ENCODE measurements around the gene SPPL3. TPM values are rescaled to one million over a fixed set of nuclear protein-coding genes. Genes with fewer than 3 reads are reported as not detected.

Gene SPPL3
- total RNA-seq, 1 experiment from 2014 or later = 51.1 TPM

GRCh38 chr12:120941846-120942405 is 37.8 kb upstream of the SPPL3 start:
- H3K36me3 ChIP-seq (ENCODE audit: control insufficient read depth, insufficient read depth, low read length) = no peaks in the 10 kb centered on the region
- ATAC-seq (no peak), DNase-seq (ENCODE audit: low read depth, low spot score) (no peak)
- no TSS peak for BruUV-seq (replicated peaks)
- no peaks in the 10 kb centered on the region for H3K9me3 ChIP-seq (ENCODE audit: control insufficient read depth, insufficient read depth, low read depth, low read length)
- ChIA-PET CTCF (no interaction called here), POLR2A (no interaction called here)
- H3K27me3 ChIP-seq (ENCODE audit: control insufficient read depth, insufficient read depth, low read length) = no peaks in the 10 kb centered on the region
- H3K4me3 ChIP-seq (ENCODE audit: low read depth in 2 of 2, low read length in 2 of 2) = no peak overlapping the region
- H3K27ac ChIP-seq (ENCODE audit: low read length) = no peak overlapping the region
- intact Hi-C loops (cut with micrococcal nuclease; ENCODE audit: unreplicated experiment) = no loop called here
- in situ Hi-C loops (cut with HindIII; ENCODE audit: low pct_unique_long_range_greater_than_20kb, low sequenced_read_pairs) = no loop called here
- TF ChIP-seq REST (IDR thresholded peaks at IDR 0.05; ENCODE audit: insufficient read depth in 1 of 2, low read depth in 2 of 2, low read length in 1 of 2) (no peak), CTCF (IDR thresholded peaks at IDR 0.05) (no peak), SIN3A (IDR thresholded peaks at IDR 0.05; ENCODE audit: borderline replicate concordance, insufficient read depth, low read depth, low read length) (no peak), TCF7L2 (IDR thresholded peaks at IDR 0.05; ENCODE audit: low read depth, low read length) (no peak), POLR2AphosphoS5 (IDR thresholded peaks at IDR 0.05; ENCODE audit: low read depth, low read length) (no peak)
- no peaks in the 10 kb centered on the region for H3K4me1 ChIP-seq (ENCODE audit: control insufficient read depth, insufficient read depth, low read length)

GRCh38 chr12:120941412-120941811 is 37.3 kb upstream of the SPPL3 start:
- DNase-seq (ENCODE audit: low read depth, low spot score) (no peak), ATAC-seq (no peak)
- H3K27ac ChIP-seq (ENCODE audit: low read length) = no peak overlapping the region
- intact Hi-C loops (cut with micrococcal nuclease; ENCODE audit: unreplicated experiment) (no loop called here), in situ Hi-C loops (cut with HindIII; ENCODE audit: low pct_unique_long_range_greater_than_20kb, low sequenced_read_pairs) (no loop called here)
- TF ChIP-seq REST (IDR thresholded peaks at IDR 0.05; ENCODE audit: insufficient read depth in 1 of 2, low read depth in 2 of 2, low read length in 1 of 2) (no peak), TCF7L2 (IDR thresholded peaks at IDR 0.05; ENCODE audit: low read depth, low read length) (no peak)
- no peak overlapping the region for H3K4me3 ChIP-seq (ENCODE audit: low read depth in 2 of 2, low read length in 2 of 2)
- BruUV-seq (replicated peaks) = no TSS peak
- no peaks in the 10 kb centered on the region for H3K4me1 ChIP-seq (ENCODE audit: control insufficient read depth, insufficient read depth, low read length)
- CTCF ChIA-PET = no interaction called here
- H3K36me3 ChIP-seq (ENCODE audit: control insufficient read depth, insufficient read depth, low read length) = no peaks in the 10 kb centered on the region
- H3K27me3 ChIP-seq (ENCODE audit: control insufficient read depth, insufficient read depth, low read length) = no peaks in the 10 kb centered on the region
- POLR2A ChIA-PET = no interaction called here
- no peaks in the 10 kb centered on the region for H3K9me3 ChIP-seq (ENCODE audit: control insufficient read depth, insufficient read depth, low read depth, low read length)
